Activated CD8-positive, alpha-beta T cell treated with anti-CD3 and anti-CD28 coated beads for 36 hours (primary cell): ENCODE results near the gene PRR30. TPM values are rescaled to one million over a fixed set of nuclear protein-coding genes. Genes with fewer than 3 reads are reported as not detected.

Experiments used
- ATAC-seq: fragments of 200-7000 bp; cut with Tn5 transposase; one replicate; pipeline ENCODE4 v1.10.0; 2021; ENCODE audit warnings: mild to moderate bottlenecking, moderate library complexity
- CTCF ChIA-PET: fragments of 350-600 bp; sonication (Branson Sonifier 250); formaldehyde crosslinking; loops from one replicate; lab custom pipeline; 2021; ENCODE audit warnings: antibody characterized with exemption; lab: Charles Lee
- POLR2A ChIA-PET: fragments of 350-600 bp; sonication (Branson Sonifier 250); formaldehyde crosslinking; loops from one replicate; lab custom pipeline; 2021; ENCODE audit warnings: antibody characterized with exemption; lab: Charles Lee
- DNase-seq: peaks from one replicate; pipeline ENCODE4 v3.0.0-alpha.2; 2020
- H3K27ac Mint-ChIP-seq: one replicate; pipeline ENCODE4 v1.8.0; 2021; ENCODE audit warnings: mild to moderate bottlenecking, mixed read lengths
- H3K27me3 Mint-ChIP-seq: one replicate; pipeline ENCODE4 v1.8.0; 2021; ENCODE audit warnings: mixed read lengths
- H3K36me3 Mint-ChIP-seq: one replicate; pipeline ENCODE4 v1.8.0; 2021; ENCODE audit warnings: low read depth, mixed read lengths
- H3K4me1 Mint-ChIP-seq: one replicate; pipeline ENCODE4 v1.8.0; 2021; ENCODE audit warnings: low read depth, mixed read lengths
- H3K4me3 Mint-ChIP-seq: one replicate; pipeline ENCODE4 v1.8.0; 2021; ENCODE audit warnings: mild to moderate bottlenecking, moderate library complexity, mixed read lengths
- H3K9me3 Mint-ChIP-seq: one replicate; pipeline ENCODE4 v1.8.0; 2021; ENCODE audit warnings: mixed read lengths
- CTCF ChIP-seq: fragments of 200-600 bp; IDR thresholded peaks from one replicate; pipeline ENCODE4 v1.8.0; 2022; ENCODE audit warnings: antibody characterized with exemption, mild to moderate bottlenecking
- intact Hi-C: fragments of 100-400 bp; cut with micrococcal nuclease; formaldehyde crosslinking; loops from one replicate; pipeline ENCODE4 v1.10.0; 2022
- total RNA-seq, 2 experiments: library from RNA; stranded (reverse); gene quantifications; one replicate each; pipeline ENCODE4 v1.2.3, GENCODE V29; 2021

The PRR30 gene
- total RNA-seq, 2 experiments from 2014 or later: not detected

GRCh38 chr2:27105981-27106380 lies 33.2 kb downstream of the PRR30 start:
- Mint-ChIP-seq H3K36me3 (no peaks in the 10 kb centered on the region), H3K4me1 (no peaks in the 10 kb centered on the region), H3K4me3 (no peak overlapping the region), H3K27ac (no peak overlapping the region), H3K27me3 (peaks cover 8% of the 10 kb centered on the region), H3K9me3 (no peaks in the 10 kb centered on the region)
- ATAC-seq (no peak), DNase-seq (no peak)
- intact Hi-C loops: no loop called here
- no peak for TF ChIP-seq CTCF
- ChIA-PET CTCF (interaction anchor here (1.5 to 2.1 kb wide), 3 partner anchors 86 to 197 kb away, joined by 4 to 5 read pairs (median 4); no protein-coding TSS in a partner anchor), POLR2A (no interaction called here)

DNA sequence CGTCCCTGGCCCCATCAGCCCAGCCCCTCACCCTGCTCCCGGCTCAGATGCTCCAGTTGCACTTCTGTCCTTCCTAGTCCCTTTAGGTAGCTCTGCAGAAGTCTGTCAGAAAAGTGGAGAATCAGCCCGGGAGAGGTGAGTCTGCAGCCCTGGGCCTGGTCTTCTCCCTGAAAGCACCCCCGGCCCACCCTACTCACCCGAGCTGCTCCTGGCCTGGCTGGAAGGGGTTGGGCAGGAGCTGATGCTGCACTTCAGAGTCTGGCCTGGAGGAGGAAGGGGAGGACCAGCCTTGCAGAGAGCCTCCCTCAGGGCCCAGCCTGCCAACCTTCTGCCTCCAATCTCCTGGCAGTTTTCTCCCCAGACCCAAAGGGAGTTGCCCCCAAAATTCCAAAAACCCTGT lies 36.9 kb downstream of the PRR30 start:
- POLR2A ChIA-PET: interaction anchor here (1.0 to 1.5 kb wide), 3 partner anchors 31 to 44 kb away, joined by 3 to 4 read pairs (median 3); partner anchors contain the start of genes OST4 and PREB
- no peaks in the 10 kb centered on the region for H3K9me3 Mint-ChIP-seq
- H3K36me3 Mint-ChIP-seq: no peaks in the 10 kb centered on the region
- TF ChIP-seq CTCF: no peak
- CTCF ChIA-PET: interaction anchor here (1.0 to 1.5 kb wide), 3 partner anchors 30 to 201 kb away, joined by 3 to 5 read pairs (median 3); no protein-coding TSS in a partner anchor
- H3K4me1 Mint-ChIP-seq: no peaks in the 10 kb centered on the region
- H3K4me3 Mint-ChIP-seq: no peak overlapping the region
- H3K27ac Mint-ChIP-seq: no peak overlapping the region
- no peak for ATAC-seq
- H3K27me3 Mint-ChIP-seq: peaks cover 5% of the 10 kb centered on the region
- DNase-seq: no peak
- intact Hi-C loops: no loop called here

GRCh38 chr2:27100036-27100435 lies 39.2 kb downstream of the PRR30 start:
- ChIA-PET CTCF (interaction anchor here (0.9 to 3.2 kb wide), 11 partner anchors 12 to 202 kb away, joined by 3 to 21 read pairs (median 4); no protein-coding TSS in a partner anchor), POLR2A (no interaction called here)
- Mint-ChIP-seq H3K27ac (no peak overlapping the region), H3K36me3 (no peaks in the 10 kb centered on the region), H3K4me3 (no peak overlapping the region), H3K27me3 (peaks cover 3% of the 10 kb centered on the region), H3K4me1 (no peaks in the 10 kb centered on the region), H3K9me3 (no peaks in the 10 kb centered on the region)
- intact Hi-C loops: no loop called here
- no peak for TF ChIP-seq CTCF
- no peak for ATAC-seq
- no peak for DNase-seq

GRCh38 chr2:27099334-27099955 lies 39.8 kb downstream of the PRR30 start:
- Mint-ChIP-seq H3K27me3 (peaks cover 3% of the 10 kb centered on the region), H3K4me3 (no peak overlapping the region), H3K4me1 (no peaks in the 10 kb centered on the region), H3K27ac (no peak overlapping the region), H3K36me3 (no peaks in the 10 kb centered on the region), H3K9me3 (no peaks in the 10 kb centered on the region)
- intact Hi-C loops: loop anchor here (5.0 to 10.0 kb wide), 2 partner anchors 115 to 183 kb away; partner anchors contain the start of genes ATRAID, CAD, SLC5A6 and TRIM54
- TF ChIP-seq CTCF: no peak
- DNase-seq: no peak
- no peak for ATAC-seq
- POLR2A ChIA-PET: interaction anchor here (1.1 to 1.6 kb wide), 2 partner anchors 18 to 49 kb away, joined by 3 to 6 read pairs; no protein-coding TSS in a partner anchor
- CTCF ChIA-PET: interaction anchor here (0.6 to 3.2 kb wide), 12 partner anchors 10 to 203 kb away, joined by 3 to 21 read pairs (median 4); no protein-coding TSS in a partner anchor

DNA sequence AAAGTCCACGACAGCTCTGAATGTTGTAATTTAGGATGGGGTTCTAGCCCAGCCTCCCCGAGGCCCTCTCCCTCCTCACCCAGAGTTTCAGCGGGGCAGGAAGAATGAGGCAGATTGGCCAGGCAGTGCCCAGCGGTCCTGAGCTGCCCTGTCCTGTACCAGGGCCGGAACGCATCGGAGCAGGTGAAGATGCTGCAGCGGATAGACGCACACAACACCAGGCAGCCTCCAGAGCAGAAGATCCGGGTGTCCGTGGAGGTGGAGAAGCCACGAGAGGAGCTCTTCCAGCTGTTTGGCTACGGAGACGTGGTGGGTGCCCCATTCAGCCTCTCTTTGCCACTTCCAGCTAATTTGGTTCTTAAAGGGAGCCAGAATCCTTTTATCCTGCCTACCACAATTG lies 41.9 kb downstream of the PRR30 start:
- ATAC-seq (no peak), DNase-seq (no peak)
- intact Hi-C loops: loop anchor here (5.0 to 10.0 kb wide), 2 partner anchors 117 to 185 kb away; partner anchors contain the start of genes ATRAID, CAD, SLC5A6 and TRIM54
- Mint-ChIP-seq H3K9me3 (no peaks in the 10 kb centered on the region), H3K36me3 (no peaks in the 10 kb centered on the region), H3K4me3 (no peak overlapping the region), H3K27ac (no peak overlapping the region), H3K4me1 (no peaks in the 10 kb centered on the region), H3K27me3 (no peaks in the 10 kb centered on the region)
- ChIA-PET POLR2A (interaction anchor here (1.4 to 2.6 kb wide), 2 partner anchors 11 to 27 kb away, joined by 3 to 10 read pairs; partner anchors contain the start of gene KHK), CTCF (interaction anchor here (1.1 to 3.0 kb wide), 12 partner anchors 10 to 251 kb away, joined by 3 to 28 read pairs (median 5); partner anchors contain the start of genes KHK and TRIM54)
- TF ChIP-seq CTCF: no peak
